Head of caudate nucleus (tissue), 42 donors: Measurements from ENCODE around the gene UBE2U.

Experiments used
- DNase-seq, 42 donors: peaks; one replicate each; pipeline versions ENCODE4 v3.0.0 to v3.0.0-alpha.2; 2020 to 2021; ENCODE audit warnings: mixed read lengths in 7 of 42
- intact Hi-C: fragments of 100-400 bp; cut with DNase I; formaldehyde crosslinking; loops from one replicate; pipeline ENCODE4 v1.15.0; 2022

The UBE2U gene

DNA sequence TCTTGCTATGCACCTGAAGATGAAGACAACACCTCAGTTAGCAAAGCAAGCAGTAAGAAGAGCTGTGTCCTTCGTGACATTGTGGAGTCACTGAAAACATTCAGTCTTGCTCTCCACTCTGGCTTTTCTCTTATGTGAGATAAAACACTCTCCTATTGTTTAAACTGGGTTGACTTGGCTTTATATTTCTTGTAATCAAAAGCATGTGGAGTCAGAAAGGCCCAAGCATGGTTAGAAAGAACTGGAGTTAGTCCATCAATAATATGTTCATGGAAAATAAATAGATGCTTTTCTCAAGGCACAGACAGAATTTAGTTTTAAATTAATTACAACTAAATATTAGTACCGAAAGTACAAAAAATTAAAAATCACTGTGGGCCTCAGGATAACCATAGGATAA lies 61.7 kb downstream of the UBE2U start:
- no peak for DNase-seq
- intact Hi-C loops = loop anchor here (10.0 kb wide), 2 partner anchors 410 to 560 kb away; no protein-coding TSS in a partner anchor

DNA sequence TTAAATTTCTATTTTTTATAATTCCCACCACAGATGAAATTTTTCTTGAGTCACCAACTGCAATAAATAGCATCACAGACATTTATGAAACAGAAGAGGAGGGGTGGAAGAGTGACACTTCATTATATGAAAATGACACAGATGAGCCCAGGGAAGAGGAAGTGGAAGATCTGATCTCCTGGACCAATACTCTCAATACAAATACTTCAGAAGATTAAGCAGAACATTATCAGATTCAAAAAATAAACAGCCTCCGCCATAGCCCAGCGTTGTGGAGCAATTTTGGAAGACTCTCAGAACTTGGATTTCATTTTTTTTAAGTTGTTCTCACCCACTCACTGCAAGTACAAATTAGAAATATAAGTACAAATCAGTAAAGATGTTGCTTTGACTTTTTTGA lies 63.6 kb downstream of the UBE2U start:
- intact Hi-C loops = loop anchor here (10.0 kb wide), 2 partner anchors 408 to 558 kb away; no protein-coding TSS in a partner anchor
- no peak for DNase-seq

DNA sequence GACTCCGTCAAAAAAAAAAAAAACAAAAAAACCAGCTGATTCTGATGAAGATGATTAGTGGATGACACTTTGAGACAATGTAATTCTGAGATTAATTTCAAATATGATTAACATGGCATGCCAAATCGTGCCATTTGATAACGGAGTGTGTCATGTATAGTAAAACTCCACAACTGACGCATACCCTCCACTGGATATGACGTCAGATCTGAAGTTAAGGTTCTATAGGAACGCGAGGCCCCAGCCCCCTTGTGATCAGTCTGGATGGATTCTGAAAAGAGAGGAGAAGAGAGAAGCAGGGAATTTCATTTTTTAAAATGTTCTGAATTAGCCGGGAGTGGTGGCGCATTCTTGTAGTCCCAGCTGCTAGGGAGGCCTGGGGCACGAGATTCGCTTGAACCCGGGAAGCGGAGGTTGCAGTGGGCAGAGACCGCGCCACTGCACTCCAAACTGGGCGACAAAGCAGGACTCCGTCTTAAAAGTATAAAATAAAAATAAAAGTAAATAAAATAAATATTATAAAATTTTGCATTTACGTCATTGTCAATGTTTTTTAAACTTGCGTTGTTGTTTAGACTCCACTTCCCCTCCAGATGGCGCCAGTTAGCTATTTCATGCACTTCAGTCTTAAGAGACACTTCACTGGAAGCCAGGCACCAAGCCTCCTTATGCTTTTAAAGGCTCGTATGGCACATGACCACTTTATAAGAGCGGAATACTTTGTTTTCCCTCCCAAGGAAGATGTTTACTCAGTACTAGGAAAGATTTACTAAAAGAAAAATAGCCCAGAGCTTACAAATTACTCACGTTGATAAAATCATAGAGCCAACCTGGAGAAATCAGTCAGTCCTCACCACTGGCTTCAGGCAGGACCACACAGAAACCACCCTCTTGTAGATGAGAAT lies 65.5 kb downstream of the UBE2U start:
- peak in 41 of 42 donors; percentile 6 to 92 (median 77) for DNase-seq
- intact Hi-C loops = loop anchor here (10.0 kb wide), 2 partner anchors 406 to 556 kb away; no protein-coding TSS in a partner anchor

DNA sequence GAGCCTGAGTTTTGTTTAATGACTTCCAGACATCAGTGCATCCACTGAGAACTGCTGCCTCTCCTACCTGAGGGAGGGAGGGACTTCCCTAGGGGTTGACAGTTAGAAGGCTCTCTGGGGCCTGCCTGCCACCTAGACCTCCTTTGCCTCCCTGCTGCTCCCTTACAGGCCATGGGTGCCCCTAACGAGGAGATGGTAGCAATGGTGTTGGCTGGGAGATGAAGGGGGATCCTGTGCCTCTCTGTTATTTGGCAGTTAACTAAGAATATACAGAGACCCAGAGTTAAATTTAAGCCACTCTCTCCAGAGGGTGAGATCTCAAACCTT lies 66.1 kb downstream of the UBE2U start:
- intact Hi-C loops = loop anchor here (10.0 kb wide), 2 partner anchors 405 to 555 kb away; no protein-coding TSS in a partner anchor
- DNase-seq = no peak

DNA sequence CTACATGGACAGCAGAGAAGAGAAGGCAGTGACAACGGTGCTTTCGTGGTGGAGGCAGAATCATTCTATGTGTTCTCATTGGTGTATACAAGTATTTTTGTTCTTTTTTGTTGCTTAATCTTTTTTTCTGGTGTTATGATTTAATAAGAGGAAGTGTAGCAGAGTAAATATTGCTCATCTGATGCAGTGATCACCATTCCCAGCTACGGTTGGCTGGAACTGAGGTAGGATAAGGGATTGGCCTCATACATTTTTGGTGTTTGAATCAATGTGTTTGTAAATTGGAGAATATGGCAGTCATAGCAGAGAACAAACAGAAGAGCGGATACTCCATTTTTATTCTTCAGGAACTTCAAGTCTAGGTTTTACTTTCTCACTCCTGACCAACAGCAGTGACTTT lies 76.6 kb downstream of the UBE2U start:
- intact Hi-C loops = no loop called here
- DNase-seq = no peak

DNA sequence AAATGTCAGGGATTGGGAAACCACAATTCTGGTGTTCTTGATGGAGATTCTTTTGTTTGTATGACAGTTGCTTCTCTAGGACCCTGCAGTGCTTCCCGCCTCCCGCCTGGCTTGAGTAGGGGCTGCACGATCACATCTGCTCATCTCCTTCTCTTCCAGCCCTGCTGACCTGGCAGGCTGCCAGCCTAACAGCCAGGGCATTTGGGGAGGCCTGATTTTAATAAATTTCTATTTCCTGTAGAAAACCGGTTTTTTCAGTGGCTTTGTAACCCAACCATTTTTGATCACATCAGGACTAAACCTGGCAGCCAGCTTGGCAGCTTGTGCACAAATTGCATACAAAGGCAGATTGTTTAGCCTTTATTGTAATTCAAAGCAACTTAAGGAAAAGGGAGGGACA lies 78.9 kb downstream of the UBE2U start:
- intact Hi-C loops = no loop called here
- DNase-seq = peak in 40 of 42 donors; percentile 4 to 72 (median 26)

DNA sequence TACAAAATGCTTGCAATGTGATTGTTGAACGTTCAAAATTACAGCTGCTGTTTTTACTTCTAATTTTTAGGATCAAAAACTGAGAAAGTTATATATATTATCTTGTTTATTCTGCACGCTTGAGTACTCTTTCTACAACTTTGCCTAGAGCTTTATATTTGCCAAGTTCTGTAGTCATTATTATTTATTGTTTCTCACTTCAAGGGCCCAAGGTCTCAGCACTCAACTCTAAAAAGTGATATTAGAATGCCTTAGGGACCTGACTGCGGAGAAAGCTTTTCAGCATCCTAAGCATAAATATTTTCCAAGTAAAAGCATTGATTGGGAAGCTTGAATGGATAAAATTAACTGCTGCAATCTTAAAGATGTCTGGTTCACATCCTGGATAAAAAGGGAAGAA lies 83.6 kb downstream of the UBE2U start:
- no peak for DNase-seq
- intact Hi-C loops = no loop called here

DNA sequence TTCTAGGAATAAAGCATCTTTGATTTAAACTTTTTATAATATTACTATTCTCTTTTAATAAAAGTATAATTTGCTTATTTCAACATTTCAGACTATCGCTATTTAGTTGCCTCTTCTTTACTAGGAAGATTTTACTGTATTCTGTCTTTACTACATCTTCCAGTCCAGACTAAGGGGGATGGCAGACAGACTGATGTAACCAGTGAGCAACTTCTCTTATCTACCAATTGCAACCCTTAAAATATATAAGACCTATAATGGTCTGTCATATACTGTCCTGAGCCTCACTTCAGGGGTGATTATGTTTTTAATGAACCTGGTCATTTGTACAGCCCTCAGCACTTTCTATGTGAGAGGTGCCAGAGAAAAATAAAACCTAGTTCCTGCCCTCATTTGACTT lies 87.0 kb downstream of the UBE2U start:
- intact Hi-C loops = no loop called here
- no peak for DNase-seq

DNA sequence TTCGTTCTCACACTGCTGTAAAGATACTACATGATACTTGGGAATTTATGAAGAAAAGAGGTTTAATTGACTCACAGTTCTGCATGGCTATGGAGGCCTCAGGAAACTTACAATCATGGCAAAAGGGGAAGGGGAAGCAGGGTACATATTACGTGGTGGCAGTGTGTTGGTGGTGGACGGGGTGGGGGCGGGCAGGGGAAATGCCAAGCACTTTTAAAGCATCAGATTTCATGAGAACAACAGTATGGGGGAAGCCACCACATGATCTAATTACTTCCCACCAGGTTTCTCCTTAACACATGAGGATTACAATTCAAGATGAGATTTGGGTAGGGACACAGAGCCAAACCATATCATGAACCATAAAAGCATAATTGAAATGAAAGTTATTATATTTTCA lies 88.5 kb downstream of the UBE2U start:
- intact Hi-C loops = no loop called here
- DNase-seq = no peak

DNA sequence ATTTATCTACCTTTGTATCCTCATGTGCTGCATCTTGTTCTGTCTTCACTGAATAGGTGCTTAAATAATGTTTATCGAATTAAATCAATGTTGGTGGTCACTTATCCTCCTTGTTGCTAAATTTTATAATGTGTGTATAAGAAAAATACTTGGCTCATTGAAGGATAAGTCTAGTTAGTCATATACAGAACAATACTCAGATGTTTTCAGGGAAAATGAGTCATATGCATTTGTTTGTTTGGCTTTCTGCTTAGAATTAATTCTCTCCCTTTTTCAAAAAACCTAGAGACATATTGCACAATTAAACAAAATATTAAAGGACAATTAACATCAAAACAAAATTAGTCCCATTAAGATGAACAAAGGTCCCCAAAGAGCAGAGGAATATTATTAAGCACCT lies 89.0 kb downstream of the UBE2U start:
- DNase-seq = no peak
- intact Hi-C loops = no loop called here

DNA sequence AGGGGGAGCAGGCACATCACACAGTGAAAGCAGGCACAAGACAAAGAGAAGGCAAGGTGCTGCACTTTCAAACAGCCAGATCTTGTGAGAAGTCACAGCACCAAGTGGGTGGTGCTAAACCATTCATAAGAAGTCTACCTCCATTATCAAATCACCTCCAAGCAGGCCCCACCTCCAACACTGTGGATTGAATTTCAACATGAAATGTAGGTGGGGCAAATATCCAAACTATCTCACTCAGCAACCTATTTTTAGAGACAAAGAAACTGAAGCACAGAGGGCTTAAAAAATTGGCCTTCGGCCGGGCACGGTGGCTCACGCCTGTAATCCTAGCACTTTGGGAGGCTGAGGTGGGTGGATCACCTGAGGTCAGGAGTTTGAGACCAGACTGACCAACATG lies 90.4 kb downstream of the UBE2U start:
- intact Hi-C loops = no loop called here
- no peak for DNase-seq

DNA sequence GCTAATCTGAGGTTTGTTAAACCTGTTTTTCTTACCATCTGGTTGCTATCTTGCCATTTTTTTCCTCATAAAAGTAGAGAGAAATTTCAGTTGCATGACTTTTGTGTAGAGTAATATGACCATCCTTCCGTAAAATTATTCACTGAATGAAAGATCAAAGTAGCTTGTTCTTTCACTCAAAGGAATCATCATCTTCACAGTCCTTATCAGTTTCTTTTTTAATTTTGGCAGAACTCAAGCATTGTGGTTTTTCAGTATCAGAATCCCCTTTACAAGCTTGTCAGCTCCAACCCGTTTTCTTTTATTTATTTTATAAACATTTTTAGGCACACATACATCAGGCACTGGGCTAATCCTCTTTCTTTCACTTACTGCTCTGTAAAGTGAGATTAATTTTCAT lies 91.7 kb downstream of the UBE2U start:
- no peak for DNase-seq

DNA sequence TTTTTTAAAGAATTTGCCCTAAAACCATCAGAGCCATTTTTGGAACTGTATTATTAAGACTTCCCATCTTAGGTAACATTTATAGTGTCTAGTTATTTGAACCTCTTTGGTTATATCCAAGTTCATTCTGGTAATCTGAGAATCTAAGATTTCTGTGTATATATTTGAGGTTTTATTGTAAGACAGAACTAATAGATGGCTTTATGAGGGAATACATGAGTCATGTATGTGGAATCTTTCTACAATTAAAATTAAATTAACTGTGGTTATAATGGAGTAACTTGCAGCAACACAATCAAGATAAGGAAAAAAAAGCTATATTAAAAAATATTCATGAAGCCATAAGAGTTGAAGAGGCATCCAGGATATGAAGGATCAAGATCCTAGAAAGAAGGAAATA lies 92.1 kb downstream of the UBE2U start:
- DNase-seq = no peak
- intact Hi-C loops = no loop called here

More for the DNA sequence above, 91.7 kb downstream of the UBE2U start:
- intact Hi-C loops = no loop called here

DNA sequence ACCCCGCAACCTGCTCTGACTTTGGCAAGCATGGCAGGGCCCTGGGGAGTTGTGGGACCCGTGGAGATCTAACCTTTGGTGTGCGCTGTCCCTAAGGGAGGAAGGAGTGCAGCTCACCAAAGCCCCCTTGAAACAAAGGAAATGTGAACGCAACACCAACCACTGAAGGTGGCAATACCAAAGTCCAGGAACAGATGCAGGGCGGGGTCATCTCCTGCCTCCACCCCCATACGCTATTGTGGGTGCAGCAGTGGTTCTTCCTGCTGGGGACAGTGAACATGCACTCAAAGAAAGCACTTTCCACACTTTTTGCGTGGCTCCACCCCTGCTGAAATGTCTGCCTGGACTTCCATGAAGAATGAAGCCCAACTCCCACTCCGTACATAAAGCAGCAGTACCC lies 93.0 kb downstream of the UBE2U start:
- intact Hi-C loops = no loop called here
- no peak for DNase-seq

DNA sequence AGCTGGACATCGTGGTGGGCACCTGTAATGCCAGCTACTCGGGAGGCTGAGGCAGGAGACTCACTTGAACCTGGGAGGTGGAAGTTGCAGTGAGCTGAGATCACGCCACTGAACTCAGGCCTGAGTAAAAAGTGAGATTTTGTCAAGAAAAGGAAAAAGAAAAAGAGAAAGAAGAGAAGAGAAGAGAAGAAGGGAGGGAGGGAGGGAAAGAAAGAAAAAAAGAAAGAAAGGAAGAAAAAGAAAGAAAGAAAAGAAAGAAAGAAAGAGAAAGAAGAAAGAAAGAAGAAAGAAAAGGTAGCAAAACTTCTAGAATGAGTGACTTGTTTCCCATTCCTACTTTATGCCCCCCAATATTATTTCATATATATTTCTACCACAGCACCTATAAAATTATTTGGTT lies 98.8 kb downstream of the UBE2U start:
- DNase-seq = no peak

DNA sequence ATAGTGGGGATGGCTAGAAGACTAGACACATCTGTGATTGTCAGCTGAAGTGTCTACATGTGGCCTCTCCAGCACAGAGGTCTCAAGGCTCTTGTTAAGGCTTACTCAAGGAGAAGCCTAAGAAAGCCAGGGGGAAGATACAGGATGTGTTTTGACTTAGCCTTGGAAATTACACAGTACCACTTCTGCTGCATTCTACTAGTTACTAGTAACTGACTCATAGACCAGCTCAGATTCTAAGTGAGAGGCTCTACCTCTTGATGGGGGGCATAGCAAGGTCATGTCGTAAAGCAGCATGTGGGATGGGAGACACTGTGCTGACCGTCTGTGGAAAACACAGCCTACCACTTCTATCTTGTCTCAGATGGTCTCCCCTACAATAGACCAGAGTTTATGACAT lies 99.5 kb downstream of the UBE2U start:
- intact Hi-C loops = no loop called here
- DNase-seq = no peak

More for the DNA sequence above, 98.8 kb downstream of the UBE2U start:
- intact Hi-C loops = no loop called here

DNA sequence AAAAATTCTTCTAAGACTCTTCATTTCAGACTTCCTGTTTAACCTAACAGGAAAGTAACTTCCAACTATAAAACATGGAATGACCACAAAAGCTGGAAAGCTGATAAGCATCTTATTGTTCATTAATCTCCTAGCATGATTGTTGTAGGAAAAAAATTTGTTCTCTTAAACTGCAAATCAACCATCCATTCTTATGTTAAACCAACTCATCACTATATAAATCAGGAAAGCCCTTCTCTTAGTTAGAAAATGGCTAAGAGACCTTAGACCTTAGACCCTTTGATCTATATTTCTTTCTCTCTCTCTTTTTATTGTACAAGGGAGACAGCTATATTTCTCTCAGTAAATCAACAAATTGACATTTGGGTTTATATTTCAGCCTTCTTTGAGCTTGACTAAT lies 101.4 kb downstream of the UBE2U start:
- intact Hi-C loops = no loop called here
- DNase-seq = no peak

DNA sequence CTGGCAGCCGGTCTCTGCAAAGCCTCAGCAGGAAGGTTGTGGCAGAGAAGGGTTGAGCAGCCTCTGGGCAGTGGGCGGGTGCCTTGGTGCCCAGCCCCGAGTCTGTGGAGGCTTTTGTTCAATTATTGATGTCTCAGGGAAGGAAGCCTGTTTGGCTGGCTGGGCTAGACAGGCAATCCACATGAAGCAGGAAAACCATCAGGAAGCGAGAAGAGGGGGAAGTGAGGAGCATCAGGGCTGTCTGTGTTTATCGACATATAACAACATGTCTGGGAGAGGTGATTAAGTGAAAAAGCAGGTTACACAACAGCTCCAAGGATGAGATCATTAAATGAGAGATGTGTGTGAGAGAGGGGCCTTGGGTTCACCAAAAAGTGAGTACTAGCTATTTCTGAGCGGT lies 105.4 kb downstream of the UBE2U start:
- intact Hi-C loops = no loop called here
- peak in 2 of 42 donors; percentile 2 to 19 for DNase-seq

DNA sequence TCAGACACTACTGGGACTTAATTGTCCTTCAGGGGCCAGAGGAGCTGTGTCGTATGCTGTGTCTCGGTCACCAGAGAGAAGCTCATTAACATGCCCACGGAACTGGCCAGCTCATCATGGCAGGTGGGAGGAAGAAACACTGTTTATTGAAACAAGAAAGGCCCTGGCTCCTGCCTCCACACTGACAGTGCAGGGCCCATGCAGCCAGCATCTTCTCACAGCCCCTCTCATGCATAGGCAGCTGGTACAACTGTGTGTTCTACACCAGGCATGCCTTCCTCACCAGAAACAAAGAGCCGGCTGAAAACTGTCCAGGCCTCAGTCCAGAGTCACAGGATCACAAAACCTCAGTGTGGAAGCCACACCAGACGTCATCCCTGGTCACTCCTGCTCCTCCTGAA lies 106.0 kb downstream of the UBE2U start:
- peak; percentile 16 to 82 (median 58) for DNase-seq
- intact Hi-C loops = no loop called here

DNA sequence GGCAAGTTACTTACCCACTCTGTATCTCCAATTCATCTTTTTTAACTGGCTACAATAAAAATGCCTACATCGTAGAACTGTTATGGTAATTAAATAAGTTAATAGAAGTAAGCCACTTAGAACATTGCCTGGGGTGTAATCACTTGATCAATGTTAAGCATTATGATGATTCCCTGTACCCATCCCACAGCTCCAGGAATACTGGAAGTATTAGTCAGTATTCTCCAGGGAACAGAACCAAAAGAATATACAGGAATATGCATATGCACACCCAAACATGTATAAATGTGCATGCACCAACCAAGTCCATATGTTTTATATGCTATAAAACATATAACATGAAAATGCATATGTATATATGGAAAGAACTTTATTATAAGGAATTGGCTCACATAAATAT lies 107.3 kb downstream of the UBE2U start:
- intact Hi-C loops = no loop called here

DNA sequence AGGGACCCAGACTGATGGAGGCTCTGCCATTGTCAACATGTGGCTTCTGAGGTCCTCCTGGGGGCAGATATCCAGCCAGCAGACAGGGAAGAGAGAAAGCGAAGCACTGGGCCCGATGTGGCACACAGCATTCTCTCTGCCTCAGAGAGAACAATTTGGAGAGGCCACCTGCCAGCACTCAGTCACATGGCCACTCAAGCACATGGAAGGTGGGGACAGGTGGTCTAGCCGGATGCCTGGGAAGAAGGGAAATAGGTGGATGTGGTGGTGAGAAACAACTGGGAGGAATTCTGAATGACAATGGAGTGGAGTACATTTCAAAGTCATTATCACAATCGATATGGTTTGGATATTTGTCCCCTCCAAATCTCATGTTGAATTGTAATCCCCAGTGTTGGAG lies 109.0 kb downstream of the UBE2U start:
- intact Hi-C loops = no loop called here
- DNase-seq = no peak

More for the DNA sequence above, 107.3 kb downstream of the UBE2U start:
- DNase-seq = no peak
